Left colon (tissue), 2 donors: ENCODE results near the gene DOP1B. TPM values are rescaled to one million over a fixed set of nuclear protein-coding genes. Genes with fewer than 3 reads are reported as not detected.

Source experiments
- ATAC-seq: fragments of 200-7000 bp; cut with Tn5 transposase; one replicate; pipeline ENCODE4 v1.9.1; 2020; ENCODE audit warnings: mild to moderate bottlenecking, moderate library complexity
- DNase-seq, 2 donors: peaks; one replicate each; pipeline ENCODE4 v3.0.0-alpha.2; 2020
- intact Hi-C, 2 donors: fragments of 100-400 bp; cut with DNase I in 1 of 2; cut with micrococcal nuclease in 1 of 2; formaldehyde crosslinking; loops; one replicate each; pipeline versions ENCODE4 v1.11.2 to v1.14.0; 2022; cut with DNase I, micrococcal nuclease
- long read RNA-seq: library from polyadenylated mRNA; unstranded; transcript quantifications from one replicate; pipeline ENCODE4 v2.0.0, GENCODE V29; 2021
- total RNA-seq, 2 donors: library from RNA; stranded (reverse); fragmentation: NEBNext Ultra II Directional; extraction: Animal tissue kit (Norgen Biotek cat#: 25700); gene quantifications; one replicate each; pipeline ENCODE4 v1.2.1, GENCODE V29; 2021
- donor health status: DM: no; HTN: no; CAD: no.
- donor health status: DM: yes; HTN: yes; CAD: no.

Gene DOP1B, protein sequence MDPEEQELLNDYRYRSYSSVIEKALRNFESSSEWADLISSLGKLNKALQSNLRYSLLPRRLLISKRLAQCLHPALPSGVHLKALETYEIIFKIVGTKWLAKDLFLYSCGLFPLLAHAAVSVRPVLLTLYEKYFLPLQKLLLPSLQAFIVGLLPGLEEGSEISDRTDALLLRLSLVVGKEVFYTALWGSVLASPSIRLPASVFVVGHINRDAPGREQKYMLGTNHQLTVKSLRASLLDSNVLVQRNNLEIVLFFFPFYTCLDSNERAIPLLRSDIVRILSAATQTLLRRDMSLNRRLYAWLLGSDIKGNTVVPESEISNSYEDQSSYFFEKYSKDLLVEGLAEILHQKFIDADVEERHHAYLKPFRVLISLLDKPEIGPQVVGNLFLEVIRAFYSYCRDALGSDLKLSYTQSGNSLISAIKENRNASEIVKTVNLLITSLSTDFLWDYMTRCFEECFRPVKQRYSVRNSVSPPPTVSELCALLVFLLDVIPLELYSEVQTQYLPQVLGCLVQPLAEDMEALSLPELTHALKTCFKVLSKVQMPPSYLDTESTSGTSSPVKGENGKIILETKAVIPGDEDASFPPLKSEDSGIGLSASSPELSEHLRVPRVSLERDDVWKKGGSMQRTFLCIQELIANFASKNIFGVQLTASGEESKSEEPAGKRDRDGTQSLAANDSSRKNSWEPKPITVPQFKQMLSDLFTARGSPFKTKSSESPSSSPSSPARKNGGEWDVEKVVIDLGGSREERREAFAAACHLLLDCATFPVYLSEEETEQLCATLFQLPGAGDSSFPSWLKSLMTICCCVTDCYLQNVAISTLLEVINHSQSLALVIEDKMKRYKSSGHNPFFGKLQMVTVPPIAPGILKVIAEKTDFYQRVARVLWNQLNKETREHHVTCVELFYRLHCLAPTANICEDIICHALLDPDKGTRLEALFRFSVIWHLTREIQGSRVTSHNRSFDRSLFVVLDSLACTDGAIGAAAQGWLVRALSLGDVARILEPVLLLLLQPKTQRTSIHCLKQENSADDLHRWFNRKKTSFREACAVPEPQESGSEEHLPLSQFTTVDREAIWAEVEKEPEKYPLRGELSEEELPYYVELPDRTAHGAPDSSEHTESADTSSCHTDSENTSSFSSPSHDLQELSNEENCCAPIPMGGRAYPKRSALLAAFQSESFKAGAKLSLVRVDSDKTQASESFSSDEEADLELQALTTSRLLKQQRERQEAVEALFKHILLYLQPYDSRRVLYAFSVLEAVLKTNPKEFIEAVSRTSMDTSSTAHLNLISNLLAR (N-terminal part only)
- total RNA-seq, result 10 to 100 TPM; 68.8 to 89.7 TPM
- long read RNA-seq, partial matches to known transcripts, result 32 of 47 reads
- long read RNA-seq, other reads (novel, unspliced or antisense), result 13 of 47 reads

DNA sequence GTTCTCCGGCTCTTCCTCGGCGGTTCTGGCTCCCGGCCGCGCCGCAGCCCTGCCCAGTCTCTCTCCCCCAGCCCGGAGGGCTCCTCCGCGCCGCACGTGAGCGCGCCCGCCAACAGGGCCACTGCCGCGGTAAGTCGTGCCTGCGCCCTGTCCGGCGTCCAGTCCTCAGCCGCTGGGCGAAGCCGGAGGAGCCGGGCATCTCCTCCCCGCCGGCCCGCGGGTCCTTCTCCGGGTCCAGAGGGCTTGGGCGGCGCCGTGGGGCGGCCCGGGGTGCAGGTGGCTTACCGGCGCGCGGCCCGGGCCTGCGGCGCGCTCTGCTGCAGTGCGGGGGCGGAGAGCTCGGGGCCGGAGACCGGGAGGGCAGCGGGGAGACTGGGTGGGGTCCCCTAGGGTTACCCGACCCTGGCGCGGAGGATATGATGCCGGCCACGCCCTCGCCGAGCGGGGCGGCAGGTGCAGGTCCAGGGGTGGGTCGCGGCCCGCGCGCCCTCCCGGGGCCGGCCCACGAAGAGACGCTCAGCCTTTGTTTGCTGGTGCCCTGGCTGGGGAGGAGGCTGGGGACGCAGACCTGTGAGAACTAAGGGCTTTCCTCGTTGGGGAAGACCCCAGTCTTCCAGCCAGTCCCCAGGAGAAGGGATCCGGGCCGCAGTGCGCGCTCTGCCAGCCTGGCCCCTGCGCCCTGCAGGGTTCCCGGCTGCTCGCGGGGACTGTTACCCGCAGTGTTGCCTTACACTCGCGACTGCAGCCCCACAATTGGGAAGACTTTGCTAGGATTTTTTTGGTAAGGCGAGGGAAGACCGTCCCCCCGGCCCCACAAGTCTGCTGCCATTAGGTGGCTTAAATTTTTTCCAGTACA lies at the start of gene DOP1B:
TSS of gene DOP1B (plus strand) at position 10 of the 856 bp plus-strand sequence. CDS start 7,910 bp downstream, outside the sequence.
- peak; percentile 39 for ATAC-seq
- peak; percentile 60 to 76 for DNase-seq
- intact Hi-C loops, result no loop called here

DNA sequence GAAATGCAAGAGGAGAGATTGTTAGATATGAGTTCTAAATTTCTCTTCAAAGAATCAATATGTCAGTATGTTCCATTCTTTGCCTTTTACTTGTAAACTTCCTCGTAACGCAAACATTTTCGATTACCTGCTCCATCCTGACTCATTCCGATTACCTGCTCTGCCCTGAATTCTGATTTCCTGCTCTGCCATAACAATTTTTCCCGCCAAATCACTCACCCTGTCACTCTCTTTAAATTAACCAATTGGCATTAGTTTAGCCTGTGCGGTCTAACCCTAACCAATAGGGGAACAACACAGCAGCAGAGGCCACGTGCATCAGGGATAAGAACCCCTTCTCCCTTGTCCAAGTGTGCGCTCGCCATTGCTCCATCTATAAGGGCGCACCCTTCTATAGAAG lies 46.8 kb upstream of the DOP1B start:
- no peak for ATAC-seq
- DNase-seq, result no peak
- intact Hi-C loops, result loop anchor here in 1 of 2 donors (5.0 kb wide), 1 partner anchor 53 kb away; no protein-coding TSS in a partner anchor

DNA sequence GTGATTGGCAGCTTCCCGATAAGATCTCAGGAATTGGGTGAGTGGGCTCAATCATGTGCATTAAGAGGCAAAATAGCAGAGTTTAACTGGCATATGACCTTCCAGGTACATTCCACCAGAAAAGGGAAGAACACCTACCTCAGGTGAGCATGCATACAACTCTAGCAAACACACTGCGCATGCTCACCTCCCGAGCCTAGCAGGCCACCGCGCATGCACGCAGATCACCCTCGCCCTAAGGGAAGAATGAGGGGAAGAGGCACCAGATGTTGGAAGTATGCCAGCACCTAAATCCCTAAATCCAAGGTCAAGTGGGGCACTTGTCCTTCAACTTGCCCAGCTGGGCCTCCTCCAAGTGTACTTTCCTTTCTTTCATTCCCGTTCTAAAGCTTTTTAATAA lies 45.4 kb upstream of the DOP1B start:
- no peak for DNase-seq

DNA sequence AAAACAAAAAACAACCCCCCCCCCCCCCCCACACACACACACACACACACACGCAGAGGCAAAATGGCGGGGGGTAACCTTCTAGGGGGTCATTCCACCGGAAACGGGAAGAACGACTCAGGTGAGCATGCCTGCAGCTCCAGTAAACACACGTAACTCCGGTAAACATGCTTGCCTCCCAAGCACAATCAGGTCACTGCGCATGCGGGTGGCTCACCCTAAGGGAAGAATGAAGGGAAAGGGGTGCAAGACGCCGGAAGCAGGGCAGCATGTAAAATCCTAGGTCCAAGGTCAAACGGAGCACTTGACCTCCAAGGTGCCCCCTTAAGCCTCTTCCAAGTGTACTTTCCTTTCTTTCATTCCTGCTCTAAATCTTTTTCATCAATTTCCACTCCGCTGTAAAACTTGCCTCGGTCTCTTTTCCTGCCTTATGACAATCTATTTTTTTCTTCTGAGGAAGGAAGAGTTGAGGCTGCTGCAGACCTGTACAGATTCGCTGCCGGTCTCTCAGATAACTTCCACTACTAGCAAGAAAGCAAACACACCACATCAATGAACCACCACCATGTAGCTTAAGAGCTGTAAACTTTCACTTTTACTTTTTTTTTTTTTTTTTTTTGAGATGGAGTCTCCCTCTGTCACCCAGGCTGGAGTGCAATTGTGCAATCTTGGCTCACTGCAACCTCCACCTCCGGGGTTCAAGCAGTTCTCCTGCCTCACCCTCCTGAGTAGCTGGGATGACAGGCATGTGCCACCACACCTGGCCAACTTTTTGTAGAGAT lies 42.8 kb upstream of the DOP1B start:
- ATAC-seq (peak; percentile 86), DNase-seq (peak; percentile 89 to 90)
- intact Hi-C loops, result no loop called here

More for the DNA sequence above, 45.4 kb upstream of the DOP1B start:
- ATAC-seq, result no peak
- intact Hi-C loops, result no loop called here

DNA sequence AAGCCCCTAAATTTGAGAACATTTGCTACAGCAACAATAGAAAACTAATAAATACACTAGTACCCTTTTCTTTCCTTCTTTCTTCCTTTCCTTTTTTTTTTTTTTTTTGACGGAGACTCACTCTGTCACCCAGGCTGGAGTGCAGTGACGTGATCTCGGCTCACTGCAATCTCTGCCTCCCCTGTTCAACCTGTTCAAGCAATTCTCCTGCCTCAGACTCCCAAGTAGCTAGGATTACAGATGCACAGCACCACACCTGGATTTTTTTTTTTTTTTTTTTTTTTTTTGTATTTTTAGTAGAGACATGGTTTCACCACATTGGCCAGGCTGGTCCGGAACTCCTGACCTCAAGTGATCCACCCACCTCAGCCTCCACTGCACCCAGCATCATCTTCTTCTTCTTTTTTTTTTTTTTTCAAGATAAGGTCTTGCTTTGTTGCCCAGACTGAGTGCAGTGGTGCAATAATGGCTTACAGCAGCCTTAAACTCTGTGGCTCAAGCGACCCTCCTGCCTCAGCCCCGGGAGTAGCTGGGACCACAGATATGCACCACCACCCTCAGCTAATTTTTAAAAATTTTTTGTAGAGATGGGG lies 41.4 kb upstream of the DOP1B start:
- intact Hi-C loops, result no loop called here
- no peak for ATAC-seq
- no peak for DNase-seq

DNA sequence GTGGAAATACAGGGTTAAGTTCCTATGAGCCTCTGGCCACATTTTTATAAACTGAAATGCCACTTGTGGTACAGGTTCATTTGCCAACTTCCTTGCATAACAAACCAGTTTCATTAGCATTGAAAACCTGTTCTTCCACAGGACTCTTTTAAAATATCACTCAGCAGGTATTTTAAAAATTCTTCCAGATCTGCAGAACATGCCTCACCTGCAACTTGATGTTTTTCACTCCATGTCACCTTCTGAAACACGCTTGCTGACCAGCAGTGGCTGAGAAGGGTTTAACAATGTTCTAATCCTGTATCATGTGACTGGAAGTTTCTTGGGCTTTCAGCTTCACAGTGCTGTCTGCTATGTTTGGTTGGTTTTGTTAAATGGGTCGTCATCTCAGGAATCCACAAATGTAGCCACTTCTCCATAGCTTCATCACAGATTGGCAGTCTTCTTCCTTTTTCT lies 39.3 kb upstream of the DOP1B start:
- intact Hi-C loops, result no loop called here
- no peak for DNase-seq
- no peak for ATAC-seq

DNA sequence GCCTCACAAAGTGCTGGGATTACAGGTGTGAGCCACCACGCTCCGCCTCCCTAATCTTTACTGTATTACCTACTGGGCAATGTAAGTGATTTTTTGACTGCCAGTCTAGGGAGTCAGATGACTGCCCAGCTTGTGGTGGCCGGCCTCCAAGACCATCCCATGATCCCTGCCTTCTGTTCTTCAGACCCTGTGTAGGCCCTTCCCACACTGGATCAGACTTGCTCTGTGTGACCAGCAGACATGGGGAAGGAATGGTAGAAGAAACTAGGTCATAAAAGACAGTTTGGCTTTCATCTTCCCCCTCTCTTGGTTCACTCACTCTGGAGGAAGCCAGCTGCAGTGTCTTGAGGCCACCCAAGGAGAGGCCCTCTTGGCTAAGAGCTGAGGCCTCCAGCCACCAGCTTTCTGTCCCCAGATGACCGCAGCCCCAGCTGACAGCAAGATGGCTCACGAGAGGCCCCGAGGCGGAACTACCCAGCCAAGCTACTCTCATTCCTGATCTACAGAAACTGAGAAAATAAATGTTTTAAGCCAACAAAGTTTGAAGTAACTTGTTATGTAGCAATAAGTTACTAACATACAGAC lies 36.2 kb upstream of the DOP1B start:
- intact Hi-C loops, result no loop called here
- no peak for ATAC-seq
- no peak for DNase-seq

DNA sequence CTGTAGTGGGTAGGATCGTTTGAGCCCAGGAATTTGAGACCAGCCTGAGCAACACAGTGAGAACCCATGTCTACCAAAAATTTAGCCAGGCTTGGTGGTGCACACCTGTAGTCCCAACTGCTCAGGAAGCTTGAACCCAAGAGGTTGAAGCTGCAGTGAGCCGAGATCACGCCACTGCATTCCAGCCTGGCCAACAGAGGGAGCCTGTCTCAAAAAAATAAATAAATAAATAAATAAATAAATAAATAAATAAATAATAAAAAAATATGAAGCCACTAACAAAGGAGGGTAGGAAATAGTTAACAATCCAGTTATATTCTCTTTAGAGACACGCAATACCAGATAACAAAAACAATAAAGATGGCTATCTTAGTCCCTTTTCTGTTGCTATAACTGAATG lies 33.6 kb upstream of the DOP1B start:
- no peak for ATAC-seq
- intact Hi-C loops, result no loop called here
- DNase-seq, result no peak

DNA sequence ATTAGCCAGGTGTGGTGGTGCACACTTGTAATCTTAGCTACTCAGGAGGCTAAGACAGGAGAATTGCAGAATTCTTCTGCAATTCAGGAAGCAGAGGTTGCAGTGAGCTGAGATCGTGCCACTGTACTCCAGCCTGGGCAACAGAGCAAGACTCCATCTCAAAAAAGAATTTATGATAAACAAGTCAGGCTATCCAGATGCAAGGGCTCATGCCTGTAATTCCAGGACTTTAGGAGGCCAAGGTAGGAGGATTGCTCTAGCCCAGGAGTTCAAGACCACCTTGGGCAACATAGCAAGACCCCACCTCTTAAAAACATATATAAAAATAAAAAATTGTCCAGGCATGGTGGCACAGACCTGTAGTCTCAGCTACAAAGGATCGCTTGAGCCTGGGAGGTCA lies 32.2 kb upstream of the DOP1B start:
- ATAC-seq, result no peak
- intact Hi-C loops, result no loop called here
- DNase-seq, result no peak

DNA sequence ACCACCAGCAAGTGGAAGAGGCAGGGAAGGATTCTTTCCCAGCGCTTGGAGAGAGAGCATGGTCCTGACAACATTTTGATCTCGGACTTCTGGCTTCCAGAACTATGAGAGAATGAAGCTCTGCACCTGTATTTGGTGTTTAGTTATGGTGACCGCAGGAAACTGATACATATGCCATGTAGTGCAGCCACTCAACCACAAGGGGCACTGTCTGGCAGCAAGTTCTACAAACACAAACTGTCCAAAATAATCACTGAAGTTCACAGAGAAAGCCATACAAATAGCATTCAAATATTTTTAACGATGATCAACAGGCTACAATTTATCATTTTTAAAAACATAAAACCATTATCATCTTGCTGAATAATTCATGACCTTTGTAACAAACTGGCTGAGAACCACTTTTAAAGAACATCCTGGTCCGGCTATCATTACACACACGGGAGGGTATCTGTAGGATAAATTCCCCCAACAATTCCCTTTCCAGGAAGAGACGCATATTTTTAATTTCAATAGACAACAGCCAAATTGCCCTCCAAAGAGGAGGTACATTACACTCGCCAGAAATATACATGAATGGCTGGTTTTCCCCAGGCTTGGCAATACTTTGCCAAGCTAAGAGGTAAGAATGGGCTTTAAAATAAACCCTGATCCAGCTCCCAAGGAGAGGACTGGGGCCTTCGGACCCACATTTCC lies 31.0 kb upstream of the DOP1B start:
- DNase-seq (peak in 1 of 2 donors; percentile 74), ATAC-seq (peak; percentile 46)
- intact Hi-C loops, result no loop called here

DNA sequence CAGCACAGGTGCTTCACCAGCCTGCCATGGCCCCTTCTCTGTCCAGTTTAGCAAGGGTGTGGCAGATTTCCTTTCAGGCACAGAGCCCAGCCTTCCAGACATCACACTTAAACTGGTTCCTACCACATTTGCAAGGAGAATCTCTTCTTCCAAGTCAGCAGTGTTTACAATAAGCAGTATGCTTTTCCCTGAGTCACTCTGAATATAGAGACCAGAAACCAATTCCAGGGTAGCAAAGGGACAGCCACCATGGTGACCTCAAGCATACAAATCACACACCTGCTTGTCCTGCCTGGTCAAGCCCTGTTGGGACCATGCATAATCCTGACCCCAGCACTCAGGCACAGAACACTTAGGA lies 30.4 kb upstream of the DOP1B start:
- ATAC-seq (peak; percentile 58), DNase-seq (no peak)
- intact Hi-C loops, result no loop called here

DNA sequence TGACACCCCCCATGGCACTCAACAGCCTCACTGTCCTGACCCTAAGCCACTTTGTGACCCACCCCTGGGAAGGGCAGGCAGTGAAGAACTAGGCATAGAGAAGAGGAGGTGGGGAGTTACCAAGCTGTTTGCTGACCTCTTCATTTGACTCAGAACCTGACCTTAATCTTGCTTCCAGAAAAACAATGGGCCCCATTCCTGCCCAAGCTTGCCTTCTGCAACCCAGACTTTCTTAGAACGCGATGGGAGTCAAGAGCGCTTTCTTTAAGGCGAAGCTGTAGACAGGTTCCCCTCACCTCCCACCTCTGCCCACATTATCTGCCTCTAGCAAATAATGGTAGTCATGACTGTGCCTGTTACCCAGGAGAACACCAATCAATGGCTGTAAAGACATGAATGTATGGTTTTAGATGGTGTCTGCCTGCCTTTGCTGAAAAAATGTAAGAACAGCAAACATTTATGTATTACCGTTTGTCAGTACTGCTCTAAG lies 30.0 kb upstream of the DOP1B start:
- DNase-seq (no peak), ATAC-seq (no peak)
- intact Hi-C loops, result no loop called here

DNA sequence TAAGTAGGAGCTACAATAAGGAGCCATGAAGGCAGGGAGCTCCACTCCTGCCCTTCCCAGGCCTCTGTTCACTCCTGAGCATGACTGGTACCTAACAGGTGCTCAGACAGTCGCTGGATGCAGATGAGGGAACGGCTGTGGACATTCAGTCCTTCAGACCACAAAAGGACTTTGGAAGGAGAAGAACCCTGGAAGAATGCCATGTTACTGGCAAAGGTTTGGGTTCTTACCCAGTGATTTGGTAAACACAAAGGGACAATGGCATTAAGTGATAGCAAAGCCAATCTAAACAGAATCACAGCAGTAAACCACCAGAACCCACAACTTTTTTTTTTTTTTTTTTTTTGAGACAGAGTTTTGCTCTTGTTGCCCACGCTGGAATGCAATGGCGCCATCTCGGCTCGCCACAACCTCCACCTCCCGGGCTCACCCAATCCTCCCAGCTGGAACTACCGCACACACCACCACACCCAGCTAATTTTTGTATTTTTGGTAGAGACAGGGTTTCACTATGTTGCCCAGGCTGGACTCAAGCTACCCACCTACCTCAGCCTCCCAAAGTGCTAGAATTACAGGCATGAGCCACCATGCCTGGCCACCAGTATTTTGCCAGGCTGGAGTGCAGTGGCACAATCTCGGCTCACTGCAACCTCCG lies 29.2 kb upstream of the DOP1B start:
- intact Hi-C loops, result no loop called here
- ATAC-seq (no peak), DNase-seq (no peak)

DNA sequence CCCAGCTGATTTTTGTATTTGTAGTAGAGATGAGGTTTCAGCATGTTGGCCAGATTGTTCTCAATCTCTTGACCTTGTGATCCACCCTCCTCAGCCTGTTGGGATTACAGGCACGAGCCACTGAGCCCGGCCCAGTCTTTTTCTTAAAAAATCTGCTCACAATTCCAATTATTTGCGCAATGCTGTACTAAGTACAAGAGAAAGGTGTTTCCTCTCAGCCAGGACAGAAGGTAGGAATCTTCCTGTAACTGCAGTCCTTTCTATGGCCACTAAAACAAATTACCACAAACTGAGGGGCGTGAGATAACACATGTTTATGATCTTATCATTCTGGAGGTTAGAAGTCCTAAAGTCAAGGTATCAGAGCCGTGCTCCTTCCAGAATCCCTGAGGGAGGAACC lies 28.6 kb upstream of the DOP1B start:
- intact Hi-C loops, result no loop called here
- DNase-seq (no peak), ATAC-seq (no peak)

DNA sequence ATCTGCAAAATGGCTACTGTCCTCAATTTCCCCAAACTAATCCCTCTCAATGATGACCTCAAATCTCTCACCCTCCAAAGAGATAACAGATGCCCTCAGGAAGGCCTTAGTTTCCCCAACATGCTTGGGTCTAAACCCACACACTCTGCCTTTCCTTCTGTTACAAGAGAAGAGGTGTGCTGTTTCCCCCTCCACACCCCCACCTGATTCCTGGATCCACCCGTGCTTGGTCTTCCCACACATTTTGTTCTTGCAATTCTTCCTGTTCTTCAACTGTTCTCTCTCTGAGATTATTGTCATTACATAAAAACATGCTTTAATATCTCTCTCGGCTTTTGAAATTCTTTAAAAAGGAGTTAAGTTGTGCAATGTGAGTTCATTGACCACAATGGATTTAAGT lies 27.4 kb upstream of the DOP1B start:
- intact Hi-C loops, result no loop called here
- DNase-seq (peak in 1 of 2 donors; percentile 14), ATAC-seq (no peak)
